ENCODE data around the gene CCDC191. TPM values are rescaled to one million over a fixed set of nuclear protein-coding genes. Genes with fewer than 3 reads are reported as not detected.

Gene CCDC191
- total RNA-seq, 1 donor from 2014 or later: 8.6 TPM

GRCh38 chr3:113914646-113915045, 141.7 kb downstream of the CCDC191 start:
- TF ChIP-seq POLR2AphosphoS5 (IDR thresholded peaks at IDR 0.05; ENCODE audit: insufficient read depth in 1 of 2, low read depth in 1 of 2) (no peak), CTCF (IDR thresholded peaks at IDR 0.05) (no peak), POLR2A (IDR thresholded peaks at IDR 0.05) (no peak)
- intact Hi-C loops (cut with DNase I): no loop called here
- Histone ChIP-seq H3K9me3 (no peaks in the 10 kb centered on the region), H3K36me3 (no peaks in the 10 kb centered on the region), H3K27me3 (no peaks in the 10 kb centered on the region), H3K4me1 (peaks cover 3% of the 10 kb centered on the region), H3K4me3 (no peak overlapping the region), H3K27ac (no peak overlapping the region)
- no peak for DNase-seq (ENCODE audit: extremely low spot score in 2 of 2)

Other genes with a start within 250 kb of the CCDC191 start
- gene GRAMD1C, start 217.7 kb downstream of the CCDC191 start, total RNA-seq: 9.6 TPM
- 5.4 TPM for gene ZDHHC23, start 108.5 kb downstream of the CCDC191 start, total RNA-seq
- gene QTRT2, start 211 bp upstream of the CCDC191 start, total RNA-seq: 7.6 TPM
- gene DRD3, start 122.5 kb upstream of the CCDC191 start, total RNA-seq: not detected
- 0.74 TPM for gene ZNF80, start 181.1 kb upstream of the CCDC191 start, total RNA-seq
- gene TIGIT, start 237.5 kb upstream of the CCDC191 start, total RNA-seq: 8.6 TPM